ENCODE measurements around the gene ANKRD63. TPM values are rescaled to one million over a fixed set of nuclear protein-coding genes. Genes with fewer than 3 reads are reported as not detected.

ANKRD63 gene
- total and polyA plus RNA-seq, 9 of the 15 experiments (the other 6 are each of a cell fraction or from before 2014, with no cell fraction given): 1.3 to 2.0 (median 1.8) TPM; not detected in 6

- TF ChIP-seq E2F8 (IDR thresholded peaks at IDR 0.05; ENCODE audit: low read depth, partially characterized antibody) (peak; percentile 24), RNF219 (CRISPR knock-in tag; IDR thresholded peaks at IDR 0.05) (no peak), PREB (CRISPR knock-in tag; IDR thresholded peaks at IDR 0.05) (0 out of 2 replicates have a peak, but pooled peaks have one; percentile 73), TARDBP (IDR thresholded peaks at IDR 0.05) (0 out of 2 replicates have a peak, but pooled peaks have one; percentile 54), RBFOX2 (IDR thresholded peaks at IDR 0.05; ENCODE audit: low read depth, low read length) (no peak), BHLHE40 (IDR thresholded peaks at IDR 0.05; ENCODE audit: low read length) (peak; percentile 50), TAF7 (tag; IDR thresholded peaks at IDR 0.05) (no peak), EP300 (IDR thresholded peaks at IDR 0.05; ENCODE audit: low read length) (0 out of 2 replicates have a peak, but pooled peaks have one; percentile 13), ZNF592 (IDR thresholded peaks at IDR 0.05) (peak; percentile 94)
These were observed 8.3 kb downstream of the ANKRD63 start (continued) for GRCh38 chr15:40274350-40275274.

Data from K562 (cell line).